GM23338 (cell line): Measurements from ENCODE around the gene INPP5A. TPM values are rescaled to one million over a fixed set of nuclear protein-coding genes. Genes with fewer than 3 reads are reported as not detected.

ENCODE experiments used
- ATAC-seq: fragments of 200-7000 bp; cut with Tn5 transposase; 3 replicates; pipeline ENCODE4 v1.9.1; 2020
- DNase-seq: peaks from one replicate; pipeline ENCODE4 v3.0.0-alpha.2; 2015; ENCODE audit warnings: low spot score
- H2AFZ ChIP-seq: fragments of 200-600 bp; sonication (generic); 2 replicates; pipeline ENCODE4 v1.8.0; 2016; ENCODE audit warnings: antibody characterized with exemption, mild to moderate bottlenecking, moderate library complexity
- H3F3A ChIP-seq: fragments of 200-600 bp; sonication (generic); replicated peaks from 2 replicates; pipeline ENCODE4 v1.8.0; 2017; ENCODE audit warnings: antibody characterized with exemption, mixed run types, low read depth
- H3K27ac ChIP-seq: fragments of 200-600 bp; sonication (generic); 2 replicates; pipeline ENCODE4 v1.6.1; 2016; ENCODE audit warnings: low read depth
- H3K27me3 ChIP-seq: fragments of 200-600 bp; sonication (generic); 2 replicates; pipeline ENCODE4 v1.8.0; 2016; ENCODE audit warnings: mild to moderate bottlenecking, mixed run types, moderate library complexity; ENCODE audit not compliant: insufficient read depth
- H3K36me3 ChIP-seq: fragments of 200-600 bp; sonication (generic); 2 replicates; pipeline ENCODE4 v1.8.0; 2016; ENCODE audit warnings: mild to moderate bottlenecking; ENCODE audit not compliant: insufficient read depth
- H3K4me1 ChIP-seq: fragments of 200-600 bp; sonication (generic); 2 replicates; pipeline ENCODE4 v1.8.0; 2016; ENCODE audit warnings: mild to moderate bottlenecking, moderate library complexity; ENCODE audit not compliant: insufficient read depth
- H3K4me2 ChIP-seq: fragments of 200-600 bp; sonication (generic); 2 replicates; pipeline ENCODE4 v1.7.1; 2017; ENCODE audit warnings: mixed run types
- H3K4me3 ChIP-seq: fragments of 200-600 bp; sonication (generic); 2 replicates; pipeline ENCODE4 v1.6.1; 2016; ENCODE audit warnings: mixed run types
- H3K79me2 ChIP-seq: fragments of 200-600 bp; sonication (generic); replicated peaks from 2 replicates; pipeline ENCODE4 v1.8.0; 2017; ENCODE audit warnings: mild to moderate bottlenecking; ENCODE audit not compliant: insufficient read depth
- H3K9me2 ChIP-seq: fragments of 200-600 bp; sonication (generic); 2 replicates; pipeline ENCODE4 v1.8.0; 2017; ENCODE audit not compliant: insufficient read depth
- H4K20me1 ChIP-seq: fragments of 200-600 bp; sonication (generic); replicated peaks from 2 replicates; pipeline ENCODE4 v1.8.0; 2017; ENCODE audit warnings: mild to moderate bottlenecking; ENCODE audit not compliant: insufficient read depth
- H3K27ac Mint-ChIP-seq: 2 replicates; pipeline ENCODE4 v1.8.0; 2020; ENCODE audit warnings: inconsistent platforms, mild to moderate bottlenecking, moderate library complexity, mixed read lengths
- H3K27me3 Mint-ChIP-seq: 3 replicates; pipeline ENCODE4 v1.8.0; 2022; ENCODE audit warnings: low read depth, mild to moderate bottlenecking, moderate library complexity, mixed read lengths, inconsistent platforms; ENCODE audit not compliant: insufficient read depth, poor library complexity
- H3K36me3 Mint-ChIP-seq: 3 replicates; pipeline ENCODE4 v1.8.0; 2021; ENCODE audit warnings: low read depth, mild to moderate bottlenecking, inconsistent platforms, moderate library complexity, mixed read lengths
- H3K4me1 Mint-ChIP-seq: 3 replicates; pipeline ENCODE4 v1.8.0; 2020; ENCODE audit warnings: mild to moderate bottlenecking, inconsistent platforms, mixed read lengths
- H3K4me3 Mint-ChIP-seq: 3 replicates; pipeline ENCODE4 v1.8.0; 2021; ENCODE audit warnings: moderate library complexity, mild to moderate bottlenecking, inconsistent platforms, mixed read lengths
- H3K9me3 Mint-ChIP-seq: 3 replicates; pipeline ENCODE4 v1.8.0; 2020; ENCODE audit warnings: moderate library complexity, mild to moderate bottlenecking, inconsistent platforms, mixed read lengths
- CREB1 ChIP-seq: fragments of 250-450 bp; sonication (Bioruptor Pico); IDR thresholded peaks from 2 replicates; pipeline ENCODE4 v1.5.0; 2020; ENCODE audit warnings: low read depth, mild to moderate bottlenecking, moderate library complexity
- CTCF ChIP-seq, 2 experiments: fragments of 200-600 bp in 1 of 2; sonication (generic) in 1 of 2; conservative IDR thresholded peaks; 2 replicates each; pipeline versions ENCODE4 v1.5.1 to v1.6.1; 2016 to 2017; ENCODE audit warnings: antibody characterized with exemption in 2 of 2, low read depth in 2 of 2, mild to moderate bottlenecking in 2 of 2, moderate library complexity in 1 of 2
- EZH2 ChIP-seq: fragments of 200-600 bp; sonication (generic); IDR thresholded peaks from one replicate; pipeline ENCODE4 v1.8.0; 2017; ENCODE audit warnings: antibody characterized with exemption, mild to moderate bottlenecking, low read depth; ENCODE audit not compliant: unreplicated experiment
- EZH2phosphoT487 ChIP-seq: fragments of 200-600 bp; sonication (generic); IDR thresholded peaks from one replicate; pipeline ENCODE4 v1.8.1; 2018; ENCODE audit warnings: antibody characterized with exemption; ENCODE audit not compliant: unreplicated experiment
- JUNB ChIP-seq: IDR thresholded peaks from one replicate; pipeline ENCODE4 v1.6.1; 2016; ENCODE audit warnings: antibody characterized with exemption; ENCODE audit not compliant: unreplicated experiment
- NANOG ChIP-seq: IDR thresholded peaks from 2 replicates; pipeline ENCODE4 v1.6.1; 2016; ENCODE audit warnings: antibody characterized with exemption, borderline replicate concordance
- POLR2AphosphoS5 ChIP-seq: IDR thresholded peaks from 2 replicates; pipeline ENCODE4 v1.6.1; 2016; ENCODE audit warnings: antibody characterized with exemption, low read depth
- STAT1 ChIP-seq: IDR thresholded peaks from one replicate; pipeline ENCODE4 v1.6.1; 2016; ENCODE audit warnings: antibody characterized with exemption; ENCODE audit not compliant: unreplicated experiment
- ZNF114 ChIP-seq: fragments of 250-450 bp; sonication (Bioruptor Pico); IDR thresholded peaks from 2 replicates; pipeline ENCODE4 v1.5.0; 2020; ENCODE audit warnings: mild to moderate bottlenecking, moderate library complexity
- ZNF331 ChIP-seq: fragments of 250-450 bp; sonication (Bioruptor Pico); IDR thresholded peaks from 2 replicates; pipeline ENCODE4 v1.5.0; 2020; ENCODE audit warnings: low read depth, mild to moderate bottlenecking, moderate library complexity
- ZNF462 ChIP-seq: fragments of 250-450 bp; sonication (Bioruptor Pico); IDR thresholded peaks from 2 replicates; pipeline ENCODE4 v1.5.0; 2020; ENCODE audit warnings: mild to moderate bottlenecking, moderate library complexity
- polyA plus RNA-seq: library from polyadenylated mRNA; unstranded; fragments of >200 nt; fragmentation: Nextera tagmentation; extraction: Ambion mirVana; gene quantifications from 2 replicates; pipeline ENCODE4 v1.2.1, GENCODE V29; 2016
- total RNA-seq: library from RNA; depleted of rRNA; stranded (reverse); fragments of >200 nt; shearing (Covaris generic); gene quantifications from 2 replicates; pipeline ENCODE4 v1.2.3, GENCODE V29; 2014
- TF ChIP-seq, protein P1 (sequence below): IDR thresholded peaks from one replicate; pipeline ENCODE4 v1.6.1; 2018; ENCODE audit warnings: antibody characterized with exemption; ENCODE audit not compliant: unreplicated experiment
- TF ChIP-seq, protein P2 (sequence below): IDR thresholded peaks from 2 replicates; pipeline ENCODE4 v1.6.1; 2016; ENCODE audit warnings: antibody characterized with exemption

Gene INPP5A
- total and polyA plus RNA-seq, 2 experiments from 2014 or later, result 5.9 to 40.6 TPM

- Mint-ChIP-seq H3K27ac (no peak overlapping the region), H3K4me1 (no peaks in the 10 kb centered on the region), H3K9me3 (no peaks in the 10 kb centered on the region), H3K4me3 (no peak overlapping the region), H3K36me3 (no peaks in the 10 kb centered on the region; the same call in 2 of the 3 replicates), H3K27me3 (peaks cover 4% of the 10 kb centered on the region)
- Histone ChIP-seq H3K36me3 (no peaks in the 10 kb centered on the region; the same call in 1 of the 2 replicates), H3K4me2 (no peak overlapping the region), H3K4me3 (no peak overlapping the region), H3K79me2 (no peaks in the 10 kb centered on the region), H3K27ac (no peak overlapping the region), H4K20me1 (no peaks in the 10 kb centered on the region), H2AFZ (no peak overlapping the region), H3F3A (no peaks in the 10 kb centered on the region), H3K9me2 (no peaks in the 10 kb centered on the region), H3K4me1 (no peaks in the 10 kb centered on the region), H3K27me3 (no peaks in the 10 kb centered on the region)
- DNase-seq (no peak), ATAC-seq (no peak)
- TF ChIP-seq ZNF462 (CRISPR knock-in tag), result no peak
- TF ChIP-seq, protein P1, sequence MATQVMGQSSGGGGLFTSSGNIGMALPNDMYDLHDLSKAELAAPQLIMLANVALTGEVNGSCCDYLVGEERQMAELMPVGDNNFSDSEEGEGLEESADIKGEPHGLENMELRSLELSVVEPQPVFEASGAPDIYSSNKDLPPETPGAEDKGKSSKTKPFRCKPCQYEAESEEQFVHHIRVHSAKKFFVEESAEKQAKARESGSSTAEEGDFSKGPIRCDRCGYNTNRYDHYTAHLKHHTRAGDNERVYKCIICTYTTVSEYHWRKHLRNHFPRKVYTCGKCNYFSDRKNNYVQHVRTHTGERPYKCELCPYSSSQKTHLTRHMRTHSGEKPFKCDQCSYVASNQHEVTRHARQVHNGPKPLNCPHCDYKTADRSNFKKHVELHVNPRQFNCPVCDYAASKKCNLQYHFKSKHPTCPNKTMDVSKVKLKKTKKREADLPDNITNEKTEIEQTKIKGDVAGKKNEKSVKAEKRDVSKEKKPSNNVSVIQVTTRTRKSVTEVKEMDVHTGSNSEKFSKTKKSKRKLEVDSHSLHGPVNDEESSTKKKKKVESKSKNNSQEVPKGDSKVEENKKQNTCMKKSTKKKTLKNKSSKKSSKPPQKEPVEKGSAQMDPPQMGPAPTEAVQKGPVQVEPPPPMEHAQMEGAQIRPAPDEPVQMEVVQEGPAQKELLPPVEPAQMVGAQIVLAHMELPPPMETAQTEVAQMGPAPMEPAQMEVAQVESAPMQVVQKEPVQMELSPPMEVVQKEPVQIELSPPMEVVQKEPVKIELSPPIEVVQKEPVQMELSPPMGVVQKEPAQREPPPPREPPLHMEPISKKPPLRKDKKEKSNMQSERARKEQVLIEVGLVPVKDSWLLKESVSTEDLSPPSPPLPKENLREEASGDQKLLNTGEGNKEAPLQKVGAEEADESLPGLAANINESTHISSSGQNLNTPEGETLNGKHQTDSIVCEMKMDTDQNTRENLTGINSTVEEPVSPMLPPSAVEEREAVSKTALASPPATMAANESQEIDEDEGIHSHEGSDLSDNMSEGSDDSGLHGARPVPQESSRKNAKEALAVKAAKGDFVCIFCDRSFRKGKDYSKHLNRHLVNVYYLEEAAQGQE, result no peak
- TF ChIP-seq CTCF (conservative IDR thresholded peaks at IDR 0.05; ENCODE audit: low read depth in 2 of 2), result no peak
- TF ChIP-seq POLR2AphosphoS5, result no peak
- TF ChIP-seq, protein P2, sequence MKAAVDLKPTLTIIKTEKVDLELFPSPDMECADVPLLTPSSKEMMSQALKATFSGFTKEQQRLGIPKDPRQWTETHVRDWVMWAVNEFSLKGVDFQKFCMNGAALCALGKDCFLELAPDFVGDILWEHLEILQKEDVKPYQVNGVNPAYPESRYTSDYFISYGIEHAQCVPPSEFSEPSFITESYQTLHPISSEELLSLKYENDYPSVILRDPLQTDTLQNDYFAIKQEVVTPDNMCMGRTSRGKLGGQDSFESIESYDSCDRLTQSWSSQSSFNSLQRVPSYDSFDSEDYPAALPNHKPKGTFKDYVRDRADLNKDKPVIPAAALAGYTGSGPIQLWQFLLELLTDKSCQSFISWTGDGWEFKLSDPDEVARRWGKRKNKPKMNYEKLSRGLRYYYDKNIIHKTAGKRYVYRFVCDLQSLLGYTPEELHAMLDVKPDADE, result no peak
- no peak for TF ChIP-seq NANOG
- no peak for TF ChIP-seq ZNF331 (CRISPR knock-in tag)
- TF ChIP-seq JUNB, result no peak
- no peak for TF ChIP-seq EZH2phosphoT487
- no peak for TF ChIP-seq CREB1 (CRISPR knock-in tag)
- TF ChIP-seq STAT1, result no peak
- no peak for TF ChIP-seq EZH2
- TF ChIP-seq ZNF114 (CRISPR knock-in tag), result no peak
Measured at GRCh38 chr10:132658546-132659205, 121.1 kb downstream of the INPP5A start.
